HT-29 (cell line): ENCODE data around the gene ASCC1. TPM values are rescaled to one million over a fixed set of nuclear protein-coding genes. Genes with fewer than 3 reads are reported as not detected.

Experiments
- DNase-seq: peaks from one replicate; pipeline ENCODE4 v3.0.0-alpha.2; 2015; ENCODE audit warnings: low spot score
- small RNA-seq: library from RNA; depleted of rRNA; stranded (forward); fragments of <200 nt; gene quantifications from one replicate; pipeline ENCODE3, GENCODE V24; 2014
- total RNA-seq: library from RNA; depleted of rRNA; stranded (reverse); fragments of >200 nt; shearing (Covaris generic); gene quantifications from 2 replicates; pipeline ENCODE4 v1.2.3, GENCODE V29; 2014; rRNA removed

Gene ASCC1
- total RNA-seq, 1 experiment from 2014 or later, result 12.2 TPM

GRCh38 chr10:72048450-72049124, 167.5 kb downstream of the ASCC1 start:
- peak; percentile 98 for DNase-seq

Small RNA genes within 50 kb of the gene (small RNA-seq; reads per million reads assigned to genes)
- gene RF00019 (not detected), gene RF00340 (not detected)

Other genes starting within 250 kb of the ASCC1 start
- gene SPOCK2, start 127.7 kb downstream of the ASCC1 start, total RNA-seq, result 0.08 and 0.34 TPM in 2 replicates
- gene ANAPC16, start 264 bp downstream of the ASCC1 start, total RNA-seq, result 38.9 and 45.8 TPM in 2 replicates
- 88.4 and 107 TPM in 2 replicates for gene DDIT4, start 57.6 kb upstream of the ASCC1 start, total RNA-seq
- 54.4 and 58.1 TPM in 2 replicates for gene DNAJB12, start 138.6 kb upstream of the ASCC1 start, total RNA-seq